ENCODE data around the gene TP53AIP1. TPM values are rescaled to one million over a fixed set of nuclear protein-coding genes. Genes with fewer than 3 reads are reported as not detected.
"Not testable (repeated sequence)": the region's sequence is repeated elsewhere in the genome, so short reads cannot be mapped to it uniquely, and the experiment has no call there.

TP53AIP1 gene
- total RNA-seq, 1 experiment from 2014 or later = not detected

DNA sequence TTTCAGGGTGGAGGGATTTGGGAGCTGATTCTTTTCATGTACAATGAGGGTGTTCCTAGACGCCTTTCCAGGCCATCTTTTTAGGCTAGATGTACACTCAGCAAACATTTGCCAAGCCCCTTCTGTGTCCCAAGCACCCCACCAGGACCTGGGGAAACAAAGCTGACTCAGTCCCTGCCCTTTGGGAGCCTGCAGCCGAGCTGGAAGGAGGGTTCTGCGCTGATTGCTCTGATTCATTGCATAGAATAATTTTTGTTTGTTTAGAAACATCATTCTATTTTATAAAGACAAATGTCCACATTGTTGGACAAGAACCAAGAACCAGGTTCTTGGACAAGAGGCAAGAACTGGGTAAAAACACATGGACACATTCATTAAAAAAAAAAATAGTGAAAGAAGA lies 16.7 kb downstream of the TP53AIP1 start:
- no peak for DNase-seq (ENCODE audit: low read depth)

DNA sequence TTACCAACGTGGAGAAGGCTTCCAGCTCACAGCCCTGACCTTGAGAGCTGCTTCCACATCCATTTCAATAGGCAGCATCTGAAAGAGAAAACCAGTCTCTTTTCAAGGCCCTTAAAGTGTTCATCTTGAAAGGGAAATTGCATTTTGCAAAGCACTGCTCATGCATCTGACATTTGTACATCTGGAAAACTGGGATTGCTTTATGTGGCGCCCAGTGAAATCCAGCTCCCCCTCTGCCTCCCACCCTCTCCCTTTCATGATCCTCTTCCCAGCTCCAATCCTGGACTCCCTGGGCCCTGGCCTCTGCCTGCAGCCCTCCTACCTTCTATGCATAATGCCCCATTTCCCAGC lies 17.4 kb downstream of the TP53AIP1 start:
- DNase-seq (ENCODE audit: low read depth) = no peak

DNA sequence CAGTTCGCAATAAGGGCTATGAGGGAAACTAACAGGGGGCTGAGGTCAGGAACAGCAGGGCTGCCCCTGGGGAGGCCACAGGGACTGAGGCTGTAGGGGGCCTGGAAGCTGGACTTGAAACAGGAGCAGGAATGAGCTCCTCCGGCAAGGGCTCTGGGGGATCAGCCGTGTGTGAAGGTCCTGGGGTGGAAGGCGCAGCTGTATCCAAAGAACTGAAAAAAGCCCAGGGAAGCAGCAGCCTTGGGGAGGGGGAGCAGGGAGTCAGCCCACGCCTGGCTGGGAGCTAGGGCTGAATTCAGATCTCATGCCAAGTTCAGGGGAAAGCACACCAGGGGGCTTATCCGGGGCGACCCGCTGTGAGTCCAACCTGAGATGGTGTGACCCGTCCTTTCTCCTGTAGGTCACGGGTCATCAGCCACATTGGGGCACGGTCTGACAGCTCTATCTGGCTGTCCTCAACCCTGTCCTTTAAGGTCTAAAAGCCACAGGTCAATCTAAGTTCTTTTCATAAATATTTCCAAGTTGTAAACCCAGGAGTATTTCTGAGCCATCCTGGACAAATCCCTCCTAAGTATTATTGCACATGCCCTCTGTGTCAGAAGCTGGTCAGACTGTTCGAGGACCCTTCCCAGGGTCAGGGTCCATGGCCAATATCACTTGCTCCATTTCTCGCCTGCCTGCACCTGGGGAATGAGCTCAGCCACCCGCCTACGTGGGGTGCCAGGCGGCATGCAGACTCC lies 18.0 kb downstream of the TP53AIP1 start:
- DNase-seq (ENCODE audit: low read depth) = no peak

DNA sequence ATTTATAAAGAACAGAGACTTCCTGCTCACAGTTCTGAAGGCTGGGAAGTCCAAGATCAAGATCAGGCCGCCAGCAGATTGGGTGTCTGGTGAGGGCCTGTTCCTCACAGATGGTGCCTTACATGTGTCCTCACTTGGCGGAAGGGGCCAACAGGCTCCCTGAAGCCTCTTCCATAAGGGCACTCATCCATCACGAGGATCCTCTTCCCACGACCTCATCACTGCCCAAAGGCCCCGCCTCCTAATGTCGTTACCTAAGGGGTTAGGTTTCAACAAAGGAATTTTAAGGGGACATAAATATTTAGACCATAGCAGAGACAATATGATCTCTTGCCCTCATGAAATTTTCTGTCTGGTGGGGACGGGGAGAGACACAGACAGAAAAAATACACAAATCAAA lies 18.6 kb downstream of the TP53AIP1 start:
- no peak for DNase-seq (ENCODE audit: low read depth)

DNA sequence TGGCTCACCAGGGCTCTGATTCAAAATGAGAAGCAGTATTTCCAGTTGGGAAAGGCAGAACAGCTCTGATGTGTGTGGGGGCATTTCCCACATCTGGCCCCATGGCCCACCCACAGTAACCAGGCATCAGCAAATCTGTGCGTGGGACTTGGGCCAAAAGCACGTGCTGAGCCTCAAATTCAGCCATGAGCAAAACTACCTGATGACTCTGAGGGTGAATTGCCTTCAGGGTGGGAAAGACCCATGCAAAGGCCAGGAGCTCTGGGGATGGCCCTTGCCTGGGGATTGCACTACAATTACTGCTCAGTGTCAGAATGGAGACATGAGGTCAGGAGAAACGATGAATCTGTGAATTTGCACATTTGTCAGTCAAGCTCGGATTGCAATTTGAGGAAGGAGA lies 20.9 kb downstream of the TP53AIP1 start:
- no peak for DNase-seq (ENCODE audit: low read depth)

DNA sequence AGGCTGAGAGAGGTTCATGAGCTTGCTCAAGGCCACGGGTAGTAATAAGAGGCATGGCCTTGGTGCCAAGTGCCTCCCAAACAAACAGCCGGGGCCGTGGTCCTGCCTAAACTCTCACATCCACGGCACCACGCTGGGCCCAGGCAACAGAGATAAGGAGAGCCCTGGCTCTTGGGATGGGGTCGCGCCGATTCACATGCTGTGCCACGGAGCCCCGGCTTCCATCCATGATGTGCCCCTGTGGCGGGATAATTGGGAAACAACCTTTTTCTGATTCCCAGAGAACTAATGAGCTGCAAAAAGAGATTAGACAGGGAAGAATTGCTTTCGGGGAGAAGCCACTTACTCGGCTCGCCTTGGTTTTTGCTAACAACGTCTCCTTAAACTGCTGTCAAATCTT lies 22.0 kb downstream of the TP53AIP1 start:
- no peak for DNase-seq (ENCODE audit: low read depth)

DNA sequence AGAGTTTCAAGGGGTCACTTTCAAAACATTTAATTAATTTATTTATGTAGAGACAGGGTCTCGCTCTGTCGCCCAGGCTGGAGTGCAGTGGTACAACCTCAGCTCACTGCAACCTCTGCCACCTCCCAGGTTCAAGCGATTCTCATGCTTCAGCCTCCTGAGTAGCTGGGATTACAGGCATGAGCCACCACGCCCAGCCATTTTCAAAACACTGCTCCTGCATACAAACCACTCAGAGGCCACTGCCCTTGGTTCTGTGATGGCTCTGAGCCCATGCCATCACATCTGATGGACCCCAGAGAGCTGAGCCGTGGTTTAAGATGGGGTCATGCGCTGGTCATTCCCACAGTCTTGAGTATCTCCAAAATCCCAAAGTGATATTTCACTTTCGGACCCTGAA lies 23.0 kb downstream of the TP53AIP1 start:
- DNase-seq (ENCODE audit: low read depth) = not testable (repeated sequence)

DNA sequence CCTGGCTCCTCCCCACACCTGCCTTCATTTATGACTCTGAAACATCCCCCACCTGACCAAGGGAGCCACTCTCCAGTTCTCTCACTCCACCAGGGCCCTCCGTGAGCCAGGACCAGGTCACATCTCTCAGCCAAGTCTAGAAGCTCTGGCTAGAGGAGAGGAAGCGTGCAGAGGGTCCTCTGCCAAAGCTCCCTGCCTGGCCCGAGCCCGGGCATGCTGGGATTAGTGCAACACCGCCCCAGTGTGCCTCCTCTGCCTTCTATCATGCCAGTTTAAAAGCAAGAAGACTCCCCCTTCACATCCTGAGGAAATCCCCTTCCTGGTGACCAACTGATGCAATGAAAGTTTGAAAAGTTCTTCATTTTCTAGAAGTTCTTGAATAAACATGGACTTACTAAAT lies 23.5 kb downstream of the TP53AIP1 start:
- DNase-seq (ENCODE audit: low read depth) = no peak

DNA sequence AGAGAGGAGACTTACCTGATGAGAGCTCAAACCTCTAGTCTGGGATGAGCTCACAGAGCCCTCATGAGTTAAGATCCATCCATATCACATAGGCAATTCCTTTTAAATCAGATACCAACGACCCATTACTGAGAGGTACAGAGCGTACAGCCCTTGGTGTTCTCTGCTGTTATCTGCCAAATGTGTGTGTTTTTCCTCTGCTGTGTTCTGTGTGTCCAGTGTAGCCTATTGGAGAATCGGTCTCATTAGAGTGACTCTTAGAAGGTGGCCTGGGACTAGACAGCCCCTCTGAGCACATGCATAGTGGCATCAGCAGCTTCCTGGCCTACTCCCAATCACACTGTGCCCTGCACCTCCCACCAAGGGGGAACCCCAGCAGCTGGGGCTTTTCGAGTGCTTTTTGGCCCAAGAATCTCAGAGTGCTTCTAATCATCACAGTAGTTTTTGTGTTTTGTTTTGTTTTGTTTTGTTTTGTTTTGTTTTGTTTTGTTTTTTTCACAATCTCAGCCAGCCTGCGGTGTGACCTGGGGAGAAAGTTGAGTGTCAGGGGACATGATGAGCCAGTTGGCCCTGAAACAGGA lies 25.4 kb downstream of the TP53AIP1 start:
- DNase-seq (ENCODE audit: low read depth) = no peak

DNA sequence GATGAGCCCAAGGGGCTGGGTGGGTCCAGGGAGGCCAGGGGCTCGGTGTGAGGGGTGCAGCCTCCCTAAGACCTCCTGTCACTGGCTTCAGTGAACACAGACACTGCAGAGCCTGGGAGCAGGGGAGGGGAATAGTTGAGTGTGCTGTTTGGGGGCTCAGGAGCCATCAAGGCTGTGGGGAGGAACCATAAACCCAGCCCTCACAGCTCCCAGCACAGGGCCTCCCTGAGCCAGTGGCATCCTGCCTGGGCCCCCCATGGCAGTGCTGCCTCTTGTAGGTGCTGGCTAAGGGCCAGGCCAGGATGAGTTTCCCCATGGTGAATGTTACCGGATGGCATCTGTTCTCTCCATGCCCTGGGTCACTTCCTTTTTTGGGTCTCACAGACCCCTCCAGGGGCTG lies 26.0 kb downstream of the TP53AIP1 start:
- no peak for DNase-seq (ENCODE audit: low read depth)

DNA sequence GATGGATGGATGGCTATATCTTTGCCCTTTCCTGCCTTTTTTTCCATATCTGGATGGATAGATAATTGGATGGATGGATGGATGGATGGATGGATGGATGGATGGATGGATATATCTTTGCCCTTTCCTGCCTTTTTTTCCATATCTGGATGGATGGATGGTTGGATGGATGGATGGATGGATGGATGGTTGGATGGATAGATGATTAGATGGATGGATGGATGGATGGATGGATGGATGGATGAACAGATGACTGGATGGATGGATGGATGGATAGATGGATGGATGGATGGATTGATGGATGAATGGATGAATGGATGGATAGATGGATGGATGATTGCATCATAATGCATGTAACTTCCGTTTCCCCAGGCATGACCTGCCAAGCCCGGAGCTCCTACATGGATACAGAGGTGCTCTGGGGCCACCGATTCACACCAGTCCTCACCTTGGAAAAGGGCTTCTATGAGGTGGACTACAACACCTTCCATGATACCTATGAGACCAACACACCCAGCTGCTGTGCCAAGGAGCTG lies 26.6 kb downstream of the TP53AIP1 start:
- DNase-seq (ENCODE audit: low read depth) = no peak

DNA sequence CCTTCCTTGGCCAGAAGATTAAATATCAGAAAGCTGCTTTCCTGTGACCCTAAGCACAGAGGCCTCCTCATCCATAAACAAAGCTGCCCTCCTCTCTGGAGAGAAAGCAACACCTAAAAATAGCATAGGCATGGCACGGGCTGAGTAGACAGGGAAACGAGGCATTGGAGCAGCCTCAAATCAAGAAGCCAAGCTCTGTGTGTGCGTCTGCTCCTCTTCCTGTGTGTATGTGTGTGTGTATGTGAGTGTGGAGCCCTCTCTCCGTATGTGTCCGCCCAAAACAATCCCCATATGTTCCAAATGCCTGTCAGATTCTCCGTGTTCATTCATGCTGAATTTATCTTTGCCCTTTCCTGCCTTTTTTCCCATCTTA lies 27.5 kb downstream of the TP53AIP1 start:
- no peak for DNase-seq (ENCODE audit: low read depth)

DNA sequence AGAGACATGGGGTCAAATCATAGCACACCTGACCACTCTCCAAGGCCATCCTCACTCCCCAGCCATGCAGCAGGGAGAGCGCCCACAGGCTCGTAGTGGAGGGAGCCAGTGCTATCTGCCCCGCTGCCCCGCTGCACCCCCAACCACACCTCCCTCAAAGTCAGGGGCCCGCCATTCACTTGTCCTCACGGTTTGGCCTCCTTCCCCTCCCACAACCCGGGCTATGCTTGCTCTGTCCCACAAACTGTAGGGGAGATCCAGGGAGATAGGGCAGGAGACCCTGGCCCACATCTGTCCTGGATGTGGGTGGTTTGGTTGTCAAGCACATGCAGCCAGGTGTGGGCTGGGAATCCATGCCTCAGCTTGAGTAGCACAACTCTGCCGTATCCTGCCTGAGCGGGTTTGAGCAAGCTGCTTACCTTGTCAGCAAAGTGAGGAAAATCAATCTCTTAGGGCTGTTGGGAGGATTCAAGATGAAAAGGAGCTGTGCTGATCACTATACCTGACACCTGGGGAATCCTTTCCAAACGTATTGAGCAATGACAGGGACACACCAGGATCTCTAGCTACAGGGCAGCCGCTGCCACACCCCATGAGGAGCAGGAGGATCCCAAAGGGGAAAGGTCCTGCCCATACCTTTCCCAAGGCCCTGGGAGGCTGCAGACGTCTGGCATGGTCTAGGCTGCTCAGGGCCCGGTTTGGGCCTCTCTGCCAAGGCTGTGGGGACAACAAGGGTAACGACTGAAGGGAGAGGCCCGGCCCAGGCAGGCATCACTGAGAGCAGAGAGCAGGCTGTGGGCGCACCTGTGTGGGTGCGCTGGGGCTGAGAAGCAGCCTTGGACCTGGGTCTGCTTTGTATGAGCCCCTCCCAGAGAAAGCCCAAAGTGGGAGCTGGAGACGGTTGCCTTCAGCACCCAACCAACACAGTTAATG lies 28.2 kb downstream of the TP53AIP1 start:
- DNase-seq (ENCODE audit: low read depth) = no peak

DNA sequence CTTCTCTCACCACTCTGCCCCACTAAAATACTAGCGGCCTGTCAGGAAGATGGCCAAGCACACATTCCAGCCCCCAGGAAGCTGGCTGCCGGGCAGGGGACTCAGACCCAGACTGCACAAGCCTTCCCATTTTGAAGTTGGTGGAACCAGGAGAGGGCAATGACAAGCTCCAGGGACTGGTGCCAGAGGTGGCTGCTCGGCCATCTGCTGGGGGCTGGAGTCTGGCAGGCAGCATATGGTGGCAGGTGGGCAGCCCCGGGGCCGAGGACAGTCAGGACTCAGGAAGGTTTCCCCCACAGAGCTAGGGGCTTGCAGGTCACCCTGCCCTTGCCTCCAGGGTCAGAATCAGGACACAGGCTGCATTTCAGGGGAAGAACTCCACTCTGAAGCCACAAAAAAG lies 28.9 kb downstream of the TP53AIP1 start:
- no peak for DNase-seq (ENCODE audit: low read depth)

DNA sequence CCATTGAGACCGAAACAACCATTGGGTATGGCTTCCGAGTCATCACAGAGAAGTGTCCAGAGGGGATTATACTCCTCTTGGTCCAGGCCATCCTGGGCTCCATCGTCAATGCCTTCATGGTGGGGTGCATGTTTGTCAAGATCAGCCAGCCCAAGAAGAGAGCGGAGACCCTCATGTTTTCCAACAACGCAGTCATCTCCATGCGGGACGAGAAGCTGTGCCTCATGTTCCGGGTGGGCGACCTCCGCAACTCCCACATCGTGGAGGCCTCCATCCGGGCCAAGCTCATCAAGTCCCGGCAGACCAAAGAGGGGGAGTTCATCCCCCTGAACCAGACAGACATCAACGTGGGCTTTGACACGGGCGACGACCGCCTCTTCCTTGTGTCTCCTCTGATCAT lies 31.0 kb downstream of the TP53AIP1 start:
- no peak for DNase-seq (ENCODE audit: low read depth)

DNA sequence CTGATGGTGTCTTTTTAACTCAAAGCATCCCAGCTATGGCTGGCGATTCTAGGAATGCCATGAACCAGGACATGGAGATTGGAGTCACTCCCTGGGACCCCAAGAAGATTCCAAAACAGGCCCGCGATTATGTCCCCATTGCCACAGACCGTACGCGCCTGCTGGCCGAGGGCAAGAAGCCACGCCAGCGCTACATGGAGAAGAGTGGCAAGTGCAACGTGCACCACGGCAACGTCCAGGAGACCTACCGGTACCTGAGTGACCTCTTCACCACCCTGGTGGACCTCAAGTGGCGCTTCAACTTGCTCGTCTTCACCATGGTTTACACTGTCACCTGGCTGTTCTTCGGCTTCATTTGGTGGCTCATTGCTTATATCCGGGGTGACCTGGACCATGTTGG lies 31.4 kb downstream of the TP53AIP1 start:
- no peak for DNase-seq (ENCODE audit: low read depth)

DNA sequence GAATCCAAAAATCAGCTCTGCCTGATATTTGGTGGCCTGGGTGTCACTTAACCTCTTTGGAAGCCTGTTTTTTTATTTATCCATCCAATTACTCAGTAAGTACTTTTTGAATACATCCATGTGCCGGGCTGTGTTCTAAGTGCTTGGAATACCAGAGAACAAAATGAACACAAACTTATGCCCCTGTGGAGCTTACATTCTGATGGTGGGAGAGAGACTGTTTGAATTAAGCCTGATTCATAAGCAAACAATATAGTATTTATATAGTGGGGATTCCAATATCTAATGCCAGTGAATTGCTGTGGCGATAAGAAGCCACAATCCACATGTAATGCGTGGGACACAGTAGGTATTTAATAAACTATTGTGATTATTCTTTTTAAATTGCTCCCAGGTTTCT lies 32.1 kb downstream of the TP53AIP1 start:
- DNase-seq (ENCODE audit: low read depth) = no peak

DNA sequence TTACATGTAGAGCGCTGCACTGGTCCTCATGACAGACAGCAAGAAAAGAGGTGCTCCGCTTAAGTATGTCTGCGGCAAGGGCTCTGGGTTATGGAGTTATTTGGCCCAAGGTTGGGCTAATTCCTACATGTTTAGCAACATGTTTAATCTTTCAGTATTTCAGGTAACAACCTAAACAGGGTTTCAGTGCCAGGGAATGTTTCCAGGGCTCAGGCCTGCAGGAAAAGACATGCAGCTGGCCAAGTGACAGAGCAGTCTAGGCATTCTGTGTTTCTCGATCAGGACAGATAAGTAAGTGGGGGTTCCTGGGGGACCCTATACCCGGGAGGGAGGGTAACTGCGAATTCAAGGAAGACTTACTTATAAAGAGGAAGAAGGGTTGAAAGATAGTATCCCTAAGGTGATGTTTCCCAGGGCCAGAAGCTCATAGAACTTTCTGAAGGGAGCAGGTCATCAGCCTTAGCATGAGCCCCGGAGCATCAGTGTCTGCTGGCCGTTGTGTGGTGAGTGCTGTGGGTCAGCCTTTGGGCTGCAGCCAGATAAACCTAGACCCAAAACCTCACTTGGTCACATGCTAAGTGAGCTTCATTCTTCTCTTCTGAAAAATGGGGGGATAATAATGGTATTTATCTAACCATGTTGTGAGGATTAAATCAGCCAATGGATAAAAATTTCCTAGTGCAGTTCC lies 33.1 kb downstream of the TP53AIP1 start:
- no peak for DNase-seq (ENCODE audit: low read depth)

DNA sequence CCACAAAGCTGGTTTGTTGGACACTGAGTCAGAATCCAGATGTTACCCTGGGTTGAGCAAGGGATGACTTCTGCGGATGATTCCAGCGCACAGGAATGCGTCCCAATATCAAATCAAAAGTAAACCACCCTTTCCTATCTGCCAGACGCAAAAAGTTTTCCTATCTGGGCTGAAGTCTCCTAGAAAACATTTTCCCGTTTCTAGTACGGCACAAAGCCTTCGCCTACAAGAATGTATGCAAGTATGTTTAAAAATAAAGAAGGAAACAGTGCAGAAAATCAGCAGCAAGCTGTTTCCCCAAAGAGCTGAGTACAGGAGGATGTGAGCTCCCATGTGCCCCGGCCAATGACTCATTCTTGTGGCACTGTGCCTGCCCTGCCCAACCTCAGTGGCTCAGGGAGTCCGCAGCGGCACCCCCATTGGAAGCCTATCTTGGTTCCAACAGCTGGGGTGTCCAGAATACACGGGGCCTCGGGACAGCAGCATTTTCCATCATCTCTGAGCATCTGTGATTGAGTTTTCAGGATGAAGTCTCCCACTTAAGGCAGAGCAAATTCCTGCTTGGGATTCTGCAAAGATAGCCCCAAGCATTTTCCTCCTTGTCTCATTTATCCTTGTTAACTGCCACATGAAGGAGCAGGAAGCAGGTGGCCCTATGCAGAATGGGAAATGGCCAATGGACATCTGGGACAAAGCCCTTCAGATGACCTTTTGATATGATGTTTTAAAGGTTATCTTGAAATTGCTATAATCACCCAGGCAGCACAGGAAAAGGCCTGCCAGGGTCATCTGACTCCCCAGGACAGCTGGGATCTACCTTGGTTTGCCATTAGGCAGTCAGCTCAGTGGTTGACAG lies 34.1 kb downstream of the TP53AIP1 start:
- DNase-seq (ENCODE audit: low read depth) = peak; percentile 86

DNA sequence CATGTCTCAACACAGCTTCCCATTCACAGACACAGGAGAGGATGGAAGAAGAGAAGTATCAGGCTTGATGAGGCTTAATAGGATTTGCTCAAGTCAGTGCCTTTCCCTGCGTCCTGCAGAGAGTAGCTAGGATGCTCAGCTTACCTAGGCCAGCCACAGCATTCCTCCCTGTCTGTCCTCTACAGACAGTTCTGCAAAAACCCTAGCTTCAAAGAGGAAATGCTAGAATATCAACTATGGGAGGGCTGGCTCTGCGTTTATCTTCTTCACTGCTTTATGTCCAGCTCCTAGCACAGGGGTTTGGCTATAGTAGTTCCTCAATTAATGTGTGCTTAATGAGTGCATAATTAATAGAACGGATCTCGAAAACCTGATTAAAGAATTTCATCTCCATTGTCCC lies 35.1 kb downstream of the TP53AIP1 start:
- DNase-seq (ENCODE audit: low read depth) = no peak
